Measurements from ENCODE around the gene TSC1.

DNA sequence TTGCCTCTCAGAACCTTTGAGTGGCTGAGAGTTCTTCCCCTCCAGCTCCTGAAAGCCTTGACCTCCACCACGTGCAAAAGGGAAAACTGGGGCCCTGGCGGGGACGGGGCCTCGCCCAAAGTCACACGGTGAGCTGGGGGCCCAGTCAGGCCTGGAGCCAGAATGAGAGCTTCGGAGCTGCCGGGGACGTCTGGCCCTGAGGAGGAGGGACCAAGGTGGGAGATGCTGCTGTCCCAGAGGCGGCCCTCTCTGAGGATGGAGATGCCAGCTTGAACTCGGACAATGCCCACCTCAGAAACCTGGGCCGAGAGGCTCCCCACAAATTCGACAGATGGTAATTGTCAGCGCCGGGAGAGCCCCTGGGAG is 67.0 kb downstream of the TSC1 start:
- TF ChIP-seq, protein P1, sequence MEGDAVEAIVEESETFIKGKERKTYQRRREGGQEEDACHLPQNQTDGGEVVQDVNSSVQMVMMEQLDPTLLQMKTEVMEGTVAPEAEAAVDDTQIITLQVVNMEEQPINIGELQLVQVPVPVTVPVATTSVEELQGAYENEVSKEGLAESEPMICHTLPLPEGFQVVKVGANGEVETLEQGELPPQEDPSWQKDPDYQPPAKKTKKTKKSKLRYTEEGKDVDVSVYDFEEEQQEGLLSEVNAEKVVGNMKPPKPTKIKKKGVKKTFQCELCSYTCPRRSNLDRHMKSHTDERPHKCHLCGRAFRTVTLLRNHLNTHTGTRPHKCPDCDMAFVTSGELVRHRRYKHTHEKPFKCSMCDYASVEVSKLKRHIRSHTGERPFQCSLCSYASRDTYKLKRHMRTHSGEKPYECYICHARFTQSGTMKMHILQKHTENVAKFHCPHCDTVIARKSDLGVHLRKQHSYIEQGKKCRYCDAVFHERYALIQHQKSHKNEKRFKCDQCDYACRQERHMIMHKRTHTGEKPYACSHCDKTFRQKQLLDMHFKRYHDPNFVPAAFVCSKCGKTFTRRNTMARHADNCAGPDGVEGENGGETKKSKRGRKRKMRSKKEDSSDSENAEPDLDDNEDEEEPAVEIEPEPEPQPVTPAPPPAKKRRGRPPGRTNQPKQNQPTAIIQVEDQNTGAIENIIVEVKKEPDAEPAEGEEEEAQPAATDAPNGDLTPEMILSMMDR (IDR thresholded peaks at IDR 0.05; ENCODE audit: poor library complexity) = no peak
- no peak for TF ChIP-seq EZH2phosphoT487 (IDR thresholded peaks at IDR 0.05; ENCODE audit: low read depth, severe bottlenecking, unreplicated experiment)
